HG03432 (cell line): Measurements from ENCODE around the gene OPN1SW.

ENCODE experiments used
- ATAC-seq: cut with Tn5 transposase; IDR thresholded peaks from one replicate; pipeline ENCODE4 v1.9.1; 2021; ENCODE audit warnings: mild to moderate bottlenecking, moderate library complexity; ENCODE audit not compliant: unreplicated experiment

Gene OPN1SW

GRCh38 chr7:128734890-128735289 lies 40.7 kb downstream of the OPN1SW start:
- ATAC-seq: no peak

- no peak for ATAC-seq
Measured at GRCh38 chr7:128733278-128733645, 42.3 kb downstream of the OPN1SW start.

GRCh38 chr7:128732521-128733277 lies 42.9 kb downstream of the OPN1SW start:
- no peak for ATAC-seq

- no peak for ATAC-seq
Measured at GRCh38 chr7:128731184-128731583, 44.4 kb downstream of the OPN1SW start.

- ATAC-seq: no peak
Measured at GRCh38 chr7:128729494-128729893, 46.1 kb downstream of the OPN1SW start.

GRCh38 chr7:128728598-128728997 lies 47.0 kb downstream of the OPN1SW start:
- no peak for ATAC-seq

- no peak for ATAC-seq
Measured at GRCh38 chr7:128727239-128727638, 48.4 kb downstream of the OPN1SW start.

GRCh38 chr7:128726737-128727072 lies 48.9 kb downstream of the OPN1SW start:
- ATAC-seq: no peak

GRCh38 chr7:128726059-128726736 lies 49.4 kb downstream of the OPN1SW start:
- ATAC-seq: no peak

- no peak for ATAC-seq
Measured at GRCh38 chr7:128725531-128725930, 50.1 kb downstream of the OPN1SW start.

GRCh38 chr7:128724743-128725142 lies 50.9 kb downstream of the OPN1SW start:
- ATAC-seq: no peak
